22Rv1 (cell line): ENCODE measurements around the gene PKNOX2.

Experiments used
- CTCF ChIP-seq: fragments of 450-650 bp; IDR thresholded peaks from 2 replicates; pipeline ENCODE4 v1.5.1; 2017; ENCODE audit warnings: mild to moderate bottlenecking
- ZFX ChIP-seq: fragments of 450-650 bp; IDR thresholded peaks from 2 replicates; pipeline ENCODE4 v1.6.1; 2017; ENCODE audit warnings: antibody characterized with exemption, borderline replicate concordance

- TF ChIP-seq CTCF (no peak), ZFX (no peak)
Observed at GRCh38 chr11:125372911-125373310, 208.4 kb downstream of the PKNOX2 start.
